ENCODE data around the gene NR1H3. TPM values are rescaled to one million over a fixed set of nuclear protein-coding genes. Genes with fewer than 3 reads are reported as not detected.

Gene NR1H3
- polyA plus RNA-seq, 2 of the 4 experiments (the other 2 are of a cell fraction) = 14.5 to 18.7 TPM

- CTCF ChIA-PET = no interaction called here
- no peaks in the 10 kb centered on the region for H3K4me1 ChIP-seq
- H3K4me3 ChIP-seq = no peak overlapping the region
These were observed 20.3 kb downstream of the NR1H3 start for GRCh38 chr11:47278058-47278457.

GRCh38 chr11:47278769-47279168 lies 21.0 kb downstream of the NR1H3 start:
- Histone ChIP-seq H3K4me1 (no peaks in the 10 kb centered on the region), H3K4me2 (no peak overlapping the region), H3K9me3 (no peaks in the 10 kb centered on the region), H3K4me3 (no peak overlapping the region), H3K27ac (no peak overlapping the region)
- FAIRE-seq = no peak
- no peak for ATAC-seq
- ChIA-PET CTCF (interaction anchor here (0.7 to 0.8 kb wide), 3 partner anchors 20 to 68 kb away, joined by 3 read pairs; no protein-coding TSS in a partner anchor), POLR2A (no interaction called here)
- DNase-seq (ENCODE audit: low read depth in 1 of 2, low spot score in 1 of 2) = no peak
- TF ChIP-seq ESRRA (IDR thresholded peaks at IDR 0.05; ENCODE audit: borderline replicate concordance, low read length) (no peak), RAD21 (conservative IDR thresholded peaks at IDR 0.05 in 1 of 2, IDR thresholded peaks at IDR 0.05 in 1 of 2) (no peak), TP53 (CRISPR knock-in tag; IDR thresholded peaks at IDR 0.05) (no peak), ATOH8 (CRISPR knock-in tag; IDR thresholded peaks at IDR 0.05; ENCODE audit: low read depth) (no peak), HMGXB4 (CRISPR knock-in tag; IDR thresholded peaks at IDR 0.05; ENCODE audit: borderline replicate concordance) (no peak), KDM1A (IDR thresholded peaks at IDR 0.05; ENCODE audit: low read depth) (no peak), MAX (IDR thresholded peaks at IDR 0.05) (no peak), POLR2AphosphoS2 (conservative IDR thresholded peaks at IDR 0.05; ENCODE audit: low read length) (no peak), CHD2 (IDR thresholded peaks at IDR 0.05; ENCODE audit: low read length, partially characterized antibody) (no peak), HDAC2 (IDR thresholded peaks at IDR 0.05) (no peak), BCL3 (IDR thresholded peaks at IDR 0.05) (no peak), CTCF (IDR thresholded peaks at IDR 0.05) (no peak), FOSL2 (IDR thresholded peaks at IDR 0.05) (no peak), FOSL2 (CRISPR knock-in tag; IDR thresholded peaks at IDR 0.05) (no peak), HOXA7 (CRISPR knock-in tag; IDR thresholded peaks at IDR 0.05) (no peak), MAZ (IDR thresholded peaks at IDR 0.05; ENCODE audit: borderline replicate concordance, low read depth, low read length) (no peak)
- 91% methylated on average over 4 of the region's 4 CpGs for WGBS (ENCODE audit: missing lambda C conversion rate)

More at GRCh38 chr11:47278058-47278457, 20.3 kb downstream of the NR1H3 start:
- Histone ChIP-seq H3K27ac (no peak overlapping the region), H3K4me2 (no peak overlapping the region), H3K9me3 (no peaks in the 10 kb centered on the region)
- POLR2A ChIA-PET = no interaction called here
- FAIRE-seq (no peak), DNase-seq (ENCODE audit: low read depth in 1 of 2, low spot score in 1 of 2) (no peak), ATAC-seq (no peak)
- 97% methylated on average over 3 of the region's 3 CpGs for WGBS (ENCODE audit: missing lambda C conversion rate)
- TF ChIP-seq TP53 (CRISPR knock-in tag; IDR thresholded peaks at IDR 0.05) (no peak), KDM5A (IDR thresholded peaks at IDR 0.05) (no peak), EP300 (IDR thresholded peaks at IDR 0.05) (no peak), HDAC2 (IDR thresholded peaks at IDR 0.05) (no peak), GATA3 (IDR thresholded peaks at IDR 0.05; ENCODE audit: borderline replicate concordance) (no peak), RAD21 (conservative IDR thresholded peaks at IDR 0.05 in 1 of 2, IDR thresholded peaks at IDR 0.05 in 1 of 2) (no peak), FOSB (CRISPR knock-in tag; IDR thresholded peaks at IDR 0.05) (no peak), E2F6 (IDR thresholded peaks at IDR 0.05; ENCODE audit: borderline replicate concordance, low read depth) (no peak), SREBF2 (IDR thresholded peaks at IDR 0.05) (no peak), FOSL2 (IDR thresholded peaks at IDR 0.05) (no peak), FOSL2 (CRISPR knock-in tag; IDR thresholded peaks at IDR 0.05) (no peak), CBX2 (IDR thresholded peaks at IDR 0.05; ENCODE audit: borderline replicate concordance, low read depth) (no peak), KDM1A (IDR thresholded peaks at IDR 0.05; ENCODE audit: low read depth) (no peak), BHLHE40 (IDR thresholded peaks at IDR 0.05; ENCODE audit: low read depth, low read length) (no peak)

Measured in A549 (cell line).